H1 (cell line): ENCODE results near the gene AVL9. TPM values are rescaled to one million over a fixed set of nuclear protein-coding genes. Genes with fewer than 3 reads are reported as not detected.

ENCODE experiments used
- CTCF ChIA-PET: fragments of 300-600 bp; sonication (Branson Sonifier 250); formaldehyde crosslinking; loops from one replicate; lab custom pipeline; 2021; ENCODE audit not compliant: partially characterized antibody; lab: Charles Lee
- POLR2A ChIA-PET: fragments of 300-600 bp; sonication (Branson Sonifier 250); formaldehyde crosslinking; loops from one replicate; lab custom pipeline; 2021; ENCODE audit warnings: inconsistent platforms; ENCODE audit not compliant: partially characterized antibody; lab: Charles Lee
- DNase-seq, 2 experiments: peaks; one replicate each; pipeline versions ENCODE4 v3.0.0 to v3.0.0-alpha.2; 2010 to 2022; ENCODE audit warnings: low spot score in 2 of 2, low read depth in 1 of 2, mixed read lengths in 1 of 2
- FAIRE-seq: peaks from 2 replicates; lab custom pipeline; 2011; peaks lifted over from hg19 to GRCh38; lab: Jason Lieb, UNC
- H2AFZ ChIP-seq: 2 replicates; pipeline ENCODE4 v1.8.1; 2012; ENCODE audit warnings: low read length, inconsistent platforms
- H2AK5ac ChIP-seq: 2 replicates; pipeline ENCODE4 v1.6.1; 2013; ENCODE audit warnings: low read depth, low read length
- H2BK120ac ChIP-seq: replicated peaks from 2 replicates; pipeline ENCODE3; 2013; ENCODE audit warnings: low read depth, low read length, inconsistent platforms
- H2BK12ac ChIP-seq: 2 replicates; pipeline ENCODE4 v1.6.1; 2013; ENCODE audit warnings: low read depth, low read length
- H2BK15ac ChIP-seq: 2 replicates; pipeline ENCODE4 v1.6.1; 2013; ENCODE audit warnings: low read length
- H2BK20ac ChIP-seq: 2 replicates; pipeline ENCODE4 v1.6.1; 2013; ENCODE audit warnings: low read length
- H2BK5ac ChIP-seq: 2 replicates; pipeline ENCODE4 v1.6.1; 2013; ENCODE audit warnings: low read depth, low read length
- H3K14ac ChIP-seq: 2 replicates; pipeline ENCODE4 v1.6.1; 2013; ENCODE audit warnings: inconsistent platforms; ENCODE audit not compliant: insufficient read length
- H3K18ac ChIP-seq: 2 replicates; pipeline ENCODE4 v1.6.1; 2013; ENCODE audit warnings: low read length; ENCODE audit errors: extremely low read depth
- H3K23ac ChIP-seq: 2 replicates; pipeline ENCODE4 v1.6.1; 2013; ENCODE audit warnings: inconsistent platforms; ENCODE audit not compliant: insufficient read length
- H3K23me2 ChIP-seq: 2 replicates; pipeline ENCODE4 v1.6.1; 2013; ENCODE audit warnings: low read depth, low read length
- H3K27ac ChIP-seq: 2 replicates; pipeline ENCODE4 v1.6.1; 2011; ENCODE audit warnings: low read depth, low read length, inconsistent platforms
- H3K27me3 ChIP-seq, 4 experiments: replicated peaks in 1 of 4; 1 replicate in 1 of 4; 2 replicates in 3 of 4; pipeline versions ENCODE4 v1.6.1 to v1.8.1; 2011 to 2013; ENCODE audit warnings: low read length in 3 of 4, mild to moderate bottlenecking in 3 of 4, inconsistent platforms in 2 of 4, mixed read lengths in 2 of 4, moderate library complexity in 1 of 4; ENCODE audit not compliant: control insufficient read depth in 3 of 4, insufficient read depth in 3 of 4; ENCODE audit errors: extremely low read depth in 1 of 4
- H3K36me3 ChIP-seq, 4 experiments: 2 replicates each; pipeline versions ENCODE4 v1.6.1 to v1.8.1; 2011 to 2013; ENCODE audit warnings: mild to moderate bottlenecking in 4 of 4, low read length in 3 of 4, moderate library complexity in 2 of 4, control low read depth in 1 of 4, inconsistent platforms in 1 of 4; ENCODE audit not compliant: insufficient read depth in 4 of 4, control insufficient read depth in 2 of 4
- H3K4ac ChIP-seq: replicated peaks from 2 replicates; pipeline ENCODE3; 2013; ENCODE audit warnings: low read length, low read depth, mixed read lengths, inconsistent platforms; ENCODE audit not compliant: insufficient read length
- H3K4me1 ChIP-seq, 4 experiments: replicated peaks in 1 of 4; 1 replicate in 1 of 4; 2 replicates in 3 of 4; pipeline versions ENCODE4 v1.6.1 to v1.8.1; 2011 to 2013; ENCODE audit warnings: low read length in 3 of 4, inconsistent platforms in 2 of 4, mixed read lengths in 1 of 4; ENCODE audit not compliant: insufficient read depth in 4 of 4, control insufficient read depth in 3 of 4
- H3K4me2 ChIP-seq, 2 experiments: 2 replicates each; pipeline versions ENCODE4 v1.6.1 to v1.8.1; 2011 to 2013; ENCODE audit warnings: low read depth in 2 of 2, low read length in 2 of 2, control low read depth in 1 of 2, inconsistent platforms in 1 of 2, mild to moderate bottlenecking in 1 of 2; ENCODE audit not compliant: insufficient read depth in 1 of 2
- H3K4me3 ChIP-seq, 4 experiments: fragments of 200-600, 300-600 bp in 1 of 4; sonication (generic), shearing (Covaris generic), sonication (Bioruptor Twin) in 1 of 4; 2 replicates each; pipeline versions ENCODE4 v1.5.1 to v1.8.1; 2011 to 2016; ENCODE audit warnings: low read length in 4 of 4, low read depth in 3 of 4, control low read depth in 2 of 4, inconsistent platforms in 2 of 4, mild to moderate bottlenecking in 2 of 4, mixed read lengths in 1 of 4, moderate library complexity in 1 of 4; ENCODE audit not compliant: insufficient read depth in 2 of 4; ENCODE audit errors: extremely low read depth in 1 of 4
- H3K56ac ChIP-seq: replicated peaks from 2 replicates; pipeline ENCODE3; 2013; ENCODE audit warnings: low read depth, mild to moderate bottlenecking, mixed read lengths, low read length, inconsistent platforms; ENCODE audit not compliant: insufficient read length
- H3K79me1 ChIP-seq: 2 replicates; pipeline ENCODE4 v1.6.1; 2013; ENCODE audit warnings: low read depth, low read length, control low read depth
- H3K79me2 ChIP-seq, 2 experiments: 2 replicates each; pipeline versions ENCODE4 v1.6.1 to v1.8.1; 2012 to 2013; ENCODE audit warnings: low read length in 2 of 2, mild to moderate bottlenecking in 2 of 2, inconsistent platforms in 1 of 2; ENCODE audit not compliant: insufficient read depth in 2 of 2, control insufficient read depth in 1 of 2
- H3K9ac ChIP-seq, 4 experiments: replicated peaks in 1 of 4; 1 replicate in 1 of 4; 2 replicates in 3 of 4; pipeline versions ENCODE4 v1.6.1 to v1.8.1; 2011 to 2013; ENCODE audit warnings: low read depth in 3 of 4, low read length in 3 of 4, control low read depth in 2 of 4, mild to moderate bottlenecking in 2 of 4, moderate library complexity in 2 of 4, inconsistent platforms in 1 of 4; ENCODE audit errors: extremely low read depth in 1 of 4
- H3K9me3 ChIP-seq, 2 experiments: 2 replicates each; pipeline versions ENCODE4 v1.6.1 to v1.8.1; 2012 to 2013; ENCODE audit warnings: mild to moderate bottlenecking in 2 of 2, moderate library complexity in 2 of 2, control low read depth in 1 of 2, inconsistent platforms in 1 of 2, low read depth in 1 of 2, low read length in 1 of 2, mixed read lengths in 1 of 2; ENCODE audit not compliant: insufficient read depth in 2 of 2
- H4K20me1 ChIP-seq, 2 experiments: replicated peaks in 1 of 2; 2 replicates each; pipeline versions ENCODE3 to v1.8.1; 2011 to 2013; ENCODE audit warnings: inconsistent platforms in 2 of 2, low read length in 2 of 2, mild to moderate bottlenecking in 1 of 2; ENCODE audit not compliant: insufficient read depth in 2 of 2, control insufficient read depth in 1 of 2
- H4K5ac ChIP-seq: 2 replicates; pipeline ENCODE4 v1.6.1; 2013; ENCODE audit warnings: low read length, low read depth, mixed read lengths, inconsistent platforms; ENCODE audit not compliant: insufficient read length
- H4K8ac ChIP-seq: 2 replicates; pipeline ENCODE4 v1.8.0; 2013; ENCODE audit warnings: mild to moderate bottlenecking, moderate library complexity, low read length, inconsistent platforms; ENCODE audit not compliant: insufficient read depth; ENCODE audit errors: extremely low read depth
- H4K91ac ChIP-seq: replicated peaks from 2 replicates; pipeline ENCODE3; 2013; ENCODE audit warnings: low read length, mixed read lengths, inconsistent platforms; ENCODE audit not compliant: insufficient read length
- EGR1 ChIP-seq: IDR thresholded peaks from 2 replicates; pipeline ENCODE4 v1.6.1; 2011; ENCODE audit warnings: low read depth, low read length, borderline replicate concordance
- GTF2F1 ChIP-seq: IDR thresholded peaks from 2 replicates; pipeline ENCODE4 v1.6.1; 2012; ENCODE audit warnings: low read depth, low read length, improper control_type of control experiment, borderline replicate concordance
- TAF1 ChIP-seq: IDR thresholded peaks from 2 replicates; pipeline ENCODE4 v1.6.1; 2011; ENCODE audit warnings: mild to moderate bottlenecking, low read depth, low read length
- WGBS, 2 experiments: shearing (Covaris generic) in 1 of 2; methylation state at CpG; one replicate each; pipeline versions ENCODE4 v1.1.6 to v1.1.7; 2013 to 2015; ENCODE audit warnings: low lambda C conversion rate in 2 of 2, mixed read lengths in 2 of 2, inconsistent platforms in 1 of 2, low coverage in 1 of 2, missing lambda C conversion rate in 1 of 2; ENCODE audit not compliant: insufficient replicate concordance in 2 of 2, insufficient coverage in 1 of 2, insufficient read length in 1 of 2; ENCODE audit errors: extremely low coverage in 1 of 2, missing lambda C conversion rate in 1 of 2; 5-methylcytosine and 5-hydroxymethylcytosine counted together
- polyA plus RNA-seq, 7 experiments: library from polyadenylated mRNA; depleted of rRNA in 3 of 7; stranded (reverse) in 5 of 7; unstranded in 2 of 7; fragments of >200 nt in 5 of 7; fragments of 200-250 nt in 2 of 7; gene quantifications; 1 replicate in 5 of 7; 2 replicates in 1 of 7; 4 replicates in 1 of 7; pipeline versions ENCODE4 v1.2.1 to v1.2.3, GENCODE V29; 2011 to 2013; ENCODE audit warnings: missing spikeins in 2 of 7, mixed read lengths in 2 of 7
- total RNA-seq: library from RNA; stranded (reverse); fragmentation: NEBNext Ultra II Directional; extraction: Animal tissue kit (Norgen Biotek cat#: 25700); gene quantifications from 2 replicates; pipeline ENCODE4 v1.2.1, GENCODE V29; 2021

AVL9 gene
- total and polyA plus RNA-seq, 2 of the 8 experiments (the other 6 are each of a cell fraction or from before 2014, with no cell fraction given), result 15.5 to 42.1 TPM

GRCh38 chr7:32496052-32496813 lies 944 bp downstream of the AVL9 start:
- peak overlapping the region; percentile 66 to 67 for H3K4me2 ChIP-seq
- DNase-seq, result no peak
- no peak overlapping the region for H2AK5ac ChIP-seq
- H3K23me2 ChIP-seq, result no peaks in the 10 kb centered on the region
- no peak overlapping the region for H2AFZ ChIP-seq
- no peak overlapping the region for H3K4ac ChIP-seq
- peak overlapping the region; percentile 85 for H3K27ac ChIP-seq
- H3K18ac ChIP-seq, result peak overlapping the region; percentile 71; the same call in 1 of the 2 replicates
- H3K9me3 ChIP-seq, result no peaks in the 10 kb centered on the region
- H3K4me3 ChIP-seq, result peak overlapping the region; percentile 81 to 95 (median 84)
- peak overlapping the region; percentile 82 for H4K5ac ChIP-seq
- WGBS, 2 experiments, result 7 to 100% methylated on average over 1 to 10 of the region's 10 CpGs
- no peak overlapping the region for H4K91ac ChIP-seq
- H2BK12ac ChIP-seq, result no peak overlapping the region
- H3K9ac ChIP-seq, result peak overlapping the region; percentile 87 to 93 (median 90)
- H3K79me2 ChIP-seq, result peaks cover 15 to 60% of the 10 kb centered on the region in 2 experiments
- peaks cover 0 to 4% (median 0%) of the 10 kb centered on the region in 4 experiments; a peak in 1 of 8 replicates for H3K36me3 ChIP-seq
- peak overlapping the region; percentile 97; the same call in 1 of the 2 replicates for H2BK5ac ChIP-seq
- H4K8ac ChIP-seq, result no peak overlapping the region
- ChIA-PET CTCF (interaction anchor here (0.6 to 1.6 kb wide), 3 partner anchors 9 to 46 kb away, joined by 3 to 4 read pairs (median 3); no protein-coding TSS in a partner anchor), POLR2A (interaction anchor here (0.6 to 2.4 kb wide), 18 partner anchors 10 to 460 kb away, joined by 3 to 15 read pairs (median 5); no protein-coding TSS in a partner anchor)
- H3K4me1 ChIP-seq, result peaks cover 0 to 8% (median 1%) of the 10 kb centered on the region in 4 experiments; a peak in 2 of 7 replicates
- H3K27me3 ChIP-seq, result peaks cover 0 to 1% (median 0%) of the 10 kb centered on the region in 4 experiments; a peak in 1 of 7 replicates
- no peaks in the 10 kb centered on the region for H3K79me1 ChIP-seq
- no peak for FAIRE-seq
- H4K20me1 ChIP-seq, result peaks cover 3 to 4% of the 10 kb centered on the region in 2 experiments
- no peak overlapping the region for H3K14ac ChIP-seq
- H3K23ac ChIP-seq, result no peak overlapping the region
- no peak overlapping the region for H2BK120ac ChIP-seq
- H2BK15ac ChIP-seq, result no peak overlapping the region
- no peak overlapping the region for H2BK20ac ChIP-seq
- H3K56ac ChIP-seq, result peak overlapping the region; percentile 43
- TF ChIP-seq GTF2F1 (no peak), TAF1 (no peak), EGR1 (no peak)
